Esophagus squamous epithelium (tissue), 5 donors: ENCODE measurements around the gene NUP153. TPM values are rescaled to one million over a fixed set of nuclear protein-coding genes. Genes with fewer than 3 reads are reported as not detected.

Source experiments
- DNase-seq: peaks from one replicate; lab custom pipeline; 2025; lab: John Stamatoyannopoulos, UW
- H3K27ac ChIP-seq, 4 donors: fragments of 200-600 bp; sonication (generic); one replicate each; pipeline ENCODE4 v1.5.1; 2016 to 2019; ENCODE audit warnings: mild to moderate bottlenecking in 1 of 4
- H3K27me3 ChIP-seq, 4 donors: fragments of 200-600 bp; sonication (generic); 1 replicate in 3 of 4; 2 replicates in 1 of 4; pipeline versions ENCODE4 v1.5.1 to v1.6.0; 2017 to 2021; ENCODE audit warnings: antibody characterized with exemption in 1 of 4
- H3K36me3 ChIP-seq, 3 donors: fragments of 200-600 bp; sonication (generic); one replicate each; pipeline ENCODE4 v1.5.1; 2016 to 2019
- H3K4me1 ChIP-seq, 3 donors: fragments of 200-600 bp; sonication (generic); one replicate each; pipeline ENCODE4 v1.5.1; 2017 to 2019
- H3K4me3 ChIP-seq, 4 donors: fragments of 200-600 bp; sonication (generic); 1 replicate in 3 of 4; 2 replicates in 1 of 4; pipeline ENCODE4 v1.5.1; 2016 to 2019; ENCODE audit warnings: mild to moderate bottlenecking in 2 of 4, moderate library complexity in 1 of 4
- H3K9me3 ChIP-seq, 3 donors: fragments of 200-600 bp; sonication (generic); one replicate each; pipeline ENCODE4 v1.5.1; 2016 to 2019
- POLR2A ChIP-seq, 4 donors: fragments of 450-650 bp; IDR thresholded peaks; one replicate each; pipeline ENCODE4 v1.6.1; 2017; ENCODE audit warnings: antibody characterized with exemption in 4 of 4, mild to moderate bottlenecking in 4 of 4, moderate library complexity in 3 of 4
- WGBS, 2 donors: methylation state at CpG; one replicate each; pipeline ENCODE4 v1.1.5; 2018; 5-methylcytosine and 5-hydroxymethylcytosine counted together
- intact Hi-C: fragments of 100-400 bp; cut with DNase I; formaldehyde crosslinking; loops from one replicate; pipeline ENCODE4 v1.15.0; 2022
- total RNA-seq, 4 donors: library from RNA; depleted of rRNA; stranded (reverse); fragments of >200 nt; gene quantifications; one replicate each; pipeline ENCODE4 v1.1.0, GENCODE V29; 2016
- TF ChIP-seq, protein P1 (sequence below), 6 experiments: fragments of 450-650 bp in 4 of 6; fragments of 200-600 bp in 2 of 6; sonication (generic) in 2 of 6; IDR thresholded peaks; one replicate each; pipeline ENCODE4 v1.5.1; 2016 to 2019; ENCODE audit warnings: antibody characterized with exemption in 6 of 6, mild to moderate bottlenecking in 4 of 6, moderate library complexity in 4 of 6
- donor health status: DM: yes; HTN: yes; CAD: no.

The NUP153 gene
- total RNA-seq, 4 donors from 2014 or later = 27.7 to 49.4 (median 40.6) TPM

DNA sequence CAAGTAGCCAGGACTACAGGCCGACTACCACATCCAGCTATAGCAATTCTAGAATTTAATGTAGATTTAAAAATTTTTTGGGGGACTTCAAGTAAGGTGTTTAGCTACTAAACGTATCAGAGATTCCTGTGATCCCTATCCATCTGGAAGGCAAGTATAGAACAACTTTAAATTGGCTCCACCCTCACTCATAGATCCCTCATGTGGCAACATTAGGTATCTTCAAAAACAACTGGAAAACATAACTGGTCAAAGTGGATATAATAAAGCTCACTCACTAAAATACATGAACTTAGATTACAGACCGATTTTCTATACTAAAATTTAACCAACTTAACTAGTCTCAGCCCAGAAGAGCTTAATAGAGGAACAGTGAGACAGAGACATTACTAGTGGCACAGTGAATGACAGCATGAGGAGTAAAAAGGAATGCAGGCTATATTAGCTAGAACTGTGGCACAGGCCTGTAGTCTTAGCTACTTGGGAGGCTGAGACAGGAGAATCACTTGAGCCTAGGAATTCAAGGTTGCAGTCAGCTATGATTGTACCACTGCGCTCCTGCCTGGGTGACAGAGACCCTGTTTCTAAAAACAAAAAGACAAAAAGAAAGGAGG is 14.7 kb downstream of the NUP153 start:
- Histone ChIP-seq H3K4me1 (peaks cover 0 to 49% (median 3%) of the 10 kb centered on the region in 3 donors), H3K4me3 (no peak overlapping the region), H3K9me3 (no peaks in the 10 kb centered on the region), H3K36me3 (peaks cover 0 to 14% (median 4%) of the 10 kb centered on the region in 3 donors), H3K27me3 (no peaks in the 10 kb centered on the region), H3K27ac (no peak overlapping the region)
- intact Hi-C loops = no loop called here
- TF ChIP-seq POLR2A (IDR thresholded peaks at IDR 0.05) = no peak
- TF ChIP-seq, protein P1, sequence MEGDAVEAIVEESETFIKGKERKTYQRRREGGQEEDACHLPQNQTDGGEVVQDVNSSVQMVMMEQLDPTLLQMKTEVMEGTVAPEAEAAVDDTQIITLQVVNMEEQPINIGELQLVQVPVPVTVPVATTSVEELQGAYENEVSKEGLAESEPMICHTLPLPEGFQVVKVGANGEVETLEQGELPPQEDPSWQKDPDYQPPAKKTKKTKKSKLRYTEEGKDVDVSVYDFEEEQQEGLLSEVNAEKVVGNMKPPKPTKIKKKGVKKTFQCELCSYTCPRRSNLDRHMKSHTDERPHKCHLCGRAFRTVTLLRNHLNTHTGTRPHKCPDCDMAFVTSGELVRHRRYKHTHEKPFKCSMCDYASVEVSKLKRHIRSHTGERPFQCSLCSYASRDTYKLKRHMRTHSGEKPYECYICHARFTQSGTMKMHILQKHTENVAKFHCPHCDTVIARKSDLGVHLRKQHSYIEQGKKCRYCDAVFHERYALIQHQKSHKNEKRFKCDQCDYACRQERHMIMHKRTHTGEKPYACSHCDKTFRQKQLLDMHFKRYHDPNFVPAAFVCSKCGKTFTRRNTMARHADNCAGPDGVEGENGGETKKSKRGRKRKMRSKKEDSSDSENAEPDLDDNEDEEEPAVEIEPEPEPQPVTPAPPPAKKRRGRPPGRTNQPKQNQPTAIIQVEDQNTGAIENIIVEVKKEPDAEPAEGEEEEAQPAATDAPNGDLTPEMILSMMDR (IDR thresholded peaks at IDR 0.05) = no peak
- DNase-seq = no peak
- 83 to 87% methylated on average over 4 of the region's 4 CpGs for WGBS, 2 donors

DNA sequence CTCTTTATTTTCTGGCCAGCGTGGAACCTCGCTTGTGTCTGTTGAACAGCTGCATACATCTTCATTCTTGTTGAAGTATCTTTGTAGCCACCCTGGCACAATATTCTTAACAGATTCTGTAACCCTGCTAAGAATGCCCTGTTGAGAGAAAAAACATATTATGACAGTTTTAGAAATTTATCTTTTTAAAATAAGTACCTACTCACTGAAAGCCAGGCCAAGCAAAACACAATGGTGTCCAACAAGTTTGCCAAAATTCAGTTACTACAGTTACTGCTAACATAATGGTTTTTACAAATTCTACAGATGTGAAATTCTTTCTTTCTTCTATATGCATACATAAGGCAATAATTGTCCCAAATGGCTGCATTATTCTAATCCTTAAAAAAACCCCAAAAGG is 18.2 kb downstream of the NUP153 start:
- Histone ChIP-seq H3K9me3 (no peaks in the 10 kb centered on the region), H3K4me3 (no peak overlapping the region), H3K36me3 (peaks cover 0 to 47% (median 4%) of the 10 kb centered on the region in 3 donors), H3K27ac (no peak overlapping the region), H3K4me1 (peaks cover 0 to 43% (median 3%) of the 10 kb centered on the region in 3 donors), H3K27me3 (no peaks in the 10 kb centered on the region)
- intact Hi-C loops = no loop called here
- DNase-seq = no peak
- TF ChIP-seq POLR2A (IDR thresholded peaks at IDR 0.05) = no peak
- TF ChIP-seq, protein P1 (IDR thresholded peaks at IDR 0.05) = no peak
- 78 to 84% methylated on average over 2 of the region's 2 CpGs for WGBS, 2 donors

DNA sequence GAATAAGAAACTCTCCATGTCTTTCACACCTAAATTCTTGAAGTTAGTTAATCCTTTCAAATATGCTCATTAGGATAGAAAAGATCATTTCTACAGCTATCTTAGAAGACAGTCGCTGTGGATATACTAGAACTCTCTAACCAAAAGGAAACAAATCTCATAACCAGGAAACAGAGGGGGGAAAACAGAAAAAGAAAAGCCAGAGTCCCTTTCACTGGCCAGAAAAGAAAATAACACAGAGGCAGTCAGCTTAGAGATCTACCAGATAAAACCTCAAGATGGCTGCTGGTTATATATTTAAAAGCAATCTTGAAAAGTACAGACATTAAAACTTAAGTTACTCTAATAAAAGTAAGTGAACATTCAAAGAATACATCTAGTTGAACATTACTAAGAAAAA is 19.6 kb downstream of the NUP153 start:
- intact Hi-C loops = no loop called here
- H3K27me3 ChIP-seq = no peaks in the 10 kb centered on the region
- no peak for TF ChIP-seq POLR2A (IDR thresholded peaks at IDR 0.05)
- TF ChIP-seq, protein P1 (IDR thresholded peaks at IDR 0.05) = no peak
- H3K4me3 ChIP-seq = no peak overlapping the region
- H3K9me3 ChIP-seq = no peaks in the 10 kb centered on the region
- H3K4me1 ChIP-seq = peaks cover 0 to 35% (median 3%) of the 10 kb centered on the region in 3 donors
- no peak for DNase-seq
- WGBS, 2 donors = 74 to 81% methylated on average over 1 of the region's 1 CpG
- no peak overlapping the region for H3K27ac ChIP-seq
- peaks cover 0 to 59% (median 4%) of the 10 kb centered on the region in 3 donors for H3K36me3 ChIP-seq

DNA sequence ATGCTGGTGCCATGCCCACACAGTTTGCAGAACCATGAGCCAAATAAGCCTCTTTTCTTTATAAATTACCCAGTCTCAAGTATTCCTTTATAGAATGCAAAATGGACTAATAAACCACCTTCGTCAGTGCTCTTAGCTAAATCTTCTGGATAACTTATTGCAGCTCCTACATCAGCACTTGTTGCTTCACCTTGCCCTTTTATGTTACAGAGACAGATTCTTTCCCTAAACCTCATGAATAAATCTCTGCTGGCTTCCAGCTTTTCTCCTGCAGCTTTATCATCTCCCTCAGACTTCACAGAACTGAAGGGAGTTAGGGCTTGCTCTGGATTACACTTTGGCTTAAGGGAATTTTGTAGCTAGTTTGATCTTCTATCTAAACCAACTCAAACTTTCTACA is 22.6 kb downstream of the NUP153 start:
- TF ChIP-seq, protein P1 (IDR thresholded peaks at IDR 0.05) = no peak
- no peak for TF ChIP-seq POLR2A (IDR thresholded peaks at IDR 0.05)

DNA sequence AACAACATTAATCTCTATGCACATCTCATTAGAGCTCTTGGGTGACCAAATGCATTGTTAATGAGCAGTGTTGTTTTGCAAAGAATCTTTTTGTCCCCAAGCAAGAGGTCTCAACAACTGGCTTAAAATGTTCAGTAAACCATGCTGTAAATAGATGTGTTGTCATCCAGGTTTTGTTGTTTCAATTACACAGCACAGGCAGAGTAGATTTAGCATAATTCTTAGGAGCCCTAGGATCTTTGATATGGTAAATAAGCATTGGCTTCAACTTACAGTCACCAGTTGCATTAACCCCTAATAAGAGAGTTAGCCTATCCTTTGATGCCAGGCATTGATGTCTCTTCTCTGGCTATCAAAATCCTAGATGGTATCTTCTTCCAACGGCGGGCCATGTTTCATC is 23.3 kb downstream of the NUP153 start:
- peaks cover 0 to under 1% (median 0%) of the 10 kb centered on the region in 3 donors for H3K4me1 ChIP-seq
- no peaks in the 10 kb centered on the region for H3K27me3 ChIP-seq
- no peaks in the 10 kb centered on the region for H3K9me3 ChIP-seq
- 91 to 100% methylated on average over 2 of the region's 2 CpGs for WGBS, 2 donors
- intact Hi-C loops = no loop called here
- no peak overlapping the region for H3K4me3 ChIP-seq
- H3K27ac ChIP-seq = no peak overlapping the region
- peaks cover 0 to 74% (median 4%) of the 10 kb centered on the region in 3 donors for H3K36me3 ChIP-seq
- no peak for DNase-seq
- TF ChIP-seq, protein P1 (IDR thresholded peaks at IDR 0.05) = no peak
- TF ChIP-seq POLR2A (IDR thresholded peaks at IDR 0.05) = no peak

More for the DNA sequence above, 22.6 kb downstream of the NUP153 start:
- WGBS, 2 donors = 93 to 100% methylated on average over 1 of the region's 1 CpG
- Histone ChIP-seq H3K27ac (no peak overlapping the region), H3K4me3 (no peak overlapping the region), H3K9me3 (no peaks in the 10 kb centered on the region), H3K4me1 (peaks cover 0 to 7% (median 0%) of the 10 kb centered on the region in 3 donors), H3K36me3 (peaks cover 0 to 74% (median 4%) of the 10 kb centered on the region in 3 donors), H3K27me3 (no peaks in the 10 kb centered on the region)
- no peak for DNase-seq
- intact Hi-C loops = no loop called here
